Astrocyte (in vitro differentiated cells and primary cell): ENCODE results near the gene MRPL28. TPM values are rescaled to one million over a fixed set of nuclear protein-coding genes. Genes with fewer than 3 reads are reported as not detected.
A peak's percentile ranks its signal among the peaks of the same experiment; 100 is the strongest.

ENCODE experiments used
- DNase-seq: peaks from one replicate; pipeline ENCODE4 v3.0.0-alpha.2; 2010; ENCODE audit warnings: low read depth
- FAIRE-seq: peaks from 2 replicates; lab custom pipeline; 2011; peaks lifted over from hg19 to GRCh38; lab: Jason Lieb, UNC
- H2AFZ ChIP-seq: 2 replicates; pipeline ENCODE4 v1.6.0; 2012; ENCODE audit warnings: low read depth, low read length, inconsistent platforms
- H3K27ac ChIP-seq: 2 replicates; pipeline ENCODE4 v1.5.1; 2011; ENCODE audit warnings: low read depth, low read length, inconsistent platforms
- H3K27me3 ChIP-seq: 2 replicates; pipeline ENCODE4 v1.6.0; 2011; ENCODE audit warnings: low read length, inconsistent platforms; ENCODE audit not compliant: insufficient read depth
- H3K36me3 ChIP-seq: 2 replicates; pipeline ENCODE4 v1.5.1; 2011; ENCODE audit warnings: low read length, inconsistent platforms; ENCODE audit not compliant: insufficient read depth
- H3K4me1 ChIP-seq: 2 replicates; pipeline ENCODE4 v1.5.1; 2011; ENCODE audit warnings: low read length, inconsistent platforms; ENCODE audit not compliant: insufficient read depth
- H3K4me2 ChIP-seq: 2 replicates; pipeline ENCODE4 v1.6.0; 2012; ENCODE audit warnings: low read length, inconsistent platforms
- H3K4me3 ChIP-seq: 2 replicates; pipeline ENCODE4 v1.5.1; 2011; ENCODE audit warnings: low read depth, mild to moderate bottlenecking, low read length, inconsistent platforms; ENCODE audit not compliant: insufficient read depth
- H3K79me2 ChIP-seq: 2 replicates; pipeline ENCODE4 v1.6.0; 2012; ENCODE audit warnings: mild to moderate bottlenecking, low read length, inconsistent platforms; ENCODE audit not compliant: insufficient read depth
- H3K9ac ChIP-seq: 2 replicates; pipeline ENCODE4 v1.6.0; 2012; ENCODE audit warnings: mild to moderate bottlenecking, low read length, inconsistent platforms
- H3K9me3 ChIP-seq: 2 replicates; pipeline ENCODE4 v1.5.1; 2012; ENCODE audit warnings: low read depth, mild to moderate bottlenecking, low read length, inconsistent platforms; ENCODE audit not compliant: insufficient read depth
- H4K20me1 ChIP-seq: 2 replicates; pipeline ENCODE4 v1.6.0; 2012; ENCODE audit warnings: low read length, inconsistent platforms; ENCODE audit not compliant: insufficient read depth
- H3K27ac Mint-ChIP-seq: one replicate; pipeline ENCODE4 v1.8.0; 2021; ENCODE audit warnings: mild to moderate bottlenecking, mixed read lengths; ENCODE audit not compliant: unreplicated experiment
- H3K27me3 Mint-ChIP-seq: one replicate; pipeline ENCODE4 v1.8.0; 2021; ENCODE audit warnings: low read depth, mixed read lengths; ENCODE audit not compliant: unreplicated experiment
- H3K36me3 Mint-ChIP-seq: one replicate; pipeline ENCODE4 v1.8.0; 2021; ENCODE audit warnings: low read depth, mixed read lengths; ENCODE audit not compliant: unreplicated experiment
- H3K4me1 Mint-ChIP-seq: one replicate; pipeline ENCODE4 v1.8.0; 2021; ENCODE audit warnings: low read depth, mixed read lengths; ENCODE audit not compliant: unreplicated experiment
- H3K4me3 Mint-ChIP-seq: one replicate; pipeline ENCODE4 v1.8.0; 2021; ENCODE audit warnings: mild to moderate bottlenecking, moderate library complexity, mixed read lengths; ENCODE audit not compliant: unreplicated experiment
- H3K9me3 Mint-ChIP-seq: one replicate; pipeline ENCODE4 v1.8.0; 2021; ENCODE audit warnings: mild to moderate bottlenecking, mixed read lengths; ENCODE audit not compliant: unreplicated experiment
- EZH2 ChIP-seq: IDR thresholded peaks from 2 replicates; pipeline ENCODE4 v1.6.1; 2012; ENCODE audit warnings: mild to moderate bottlenecking, low read length, inconsistent platforms; ENCODE audit not compliant: insufficient read depth
- total RNA-seq: library from RNA; stranded (reverse); gene quantifications from 2 replicates; pipeline ENCODE4 v1.2.1, GENCODE V29; 2021
- TF ChIP-seq, protein P1 (sequence below): IDR thresholded peaks from 2 replicates; pipeline ENCODE4 v1.5.1; 2011; ENCODE audit warnings: low read depth, mild to moderate bottlenecking, inconsistent platforms, low read length, moderate library complexity; ENCODE audit not compliant: insufficient read depth

Gene MRPL28
- total RNA-seq, 1 donor from 2014 or later, result 95.8 TPM

DNA sequence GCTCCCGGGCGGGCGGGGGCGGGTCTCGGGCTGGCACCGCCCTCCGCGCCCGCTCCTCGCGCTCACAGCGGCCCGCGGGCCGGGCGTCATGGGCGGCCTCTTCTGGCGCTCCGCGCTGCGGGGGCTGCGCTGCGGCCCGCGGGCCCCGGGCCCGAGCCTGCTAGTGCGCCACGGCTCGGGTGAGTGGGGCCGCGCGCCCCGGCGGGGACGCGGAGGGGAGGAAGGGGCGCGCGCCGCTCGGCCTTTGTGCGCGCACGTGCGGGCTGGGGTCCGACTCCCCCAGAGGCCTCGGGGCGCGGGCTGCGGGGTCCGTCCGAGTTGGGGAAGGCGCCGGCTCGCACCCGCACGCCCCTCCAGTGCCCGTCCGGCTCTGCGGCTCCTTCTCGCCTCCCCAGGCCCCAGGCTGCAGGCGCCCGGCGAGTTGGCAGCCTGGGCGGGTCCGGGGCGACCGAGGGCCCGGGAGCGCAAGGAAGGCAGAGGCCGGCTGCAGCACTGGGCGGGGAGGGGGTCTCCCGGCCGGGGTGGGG, 26.9 kb upstream of the MRPL28 start, which contains the start of gene NME4:
NME4 (plus strand) TSS at position 65 of the 527 bp plus-strand sequence; CDS start at position 89, 24 bp downstream.
- H3K9me3 ChIP-seq, result no peaks in the 10 kb centered on the region
- no peak for DNase-seq
- FAIRE-seq, result no peak
- TF ChIP-seq, protein P1, sequence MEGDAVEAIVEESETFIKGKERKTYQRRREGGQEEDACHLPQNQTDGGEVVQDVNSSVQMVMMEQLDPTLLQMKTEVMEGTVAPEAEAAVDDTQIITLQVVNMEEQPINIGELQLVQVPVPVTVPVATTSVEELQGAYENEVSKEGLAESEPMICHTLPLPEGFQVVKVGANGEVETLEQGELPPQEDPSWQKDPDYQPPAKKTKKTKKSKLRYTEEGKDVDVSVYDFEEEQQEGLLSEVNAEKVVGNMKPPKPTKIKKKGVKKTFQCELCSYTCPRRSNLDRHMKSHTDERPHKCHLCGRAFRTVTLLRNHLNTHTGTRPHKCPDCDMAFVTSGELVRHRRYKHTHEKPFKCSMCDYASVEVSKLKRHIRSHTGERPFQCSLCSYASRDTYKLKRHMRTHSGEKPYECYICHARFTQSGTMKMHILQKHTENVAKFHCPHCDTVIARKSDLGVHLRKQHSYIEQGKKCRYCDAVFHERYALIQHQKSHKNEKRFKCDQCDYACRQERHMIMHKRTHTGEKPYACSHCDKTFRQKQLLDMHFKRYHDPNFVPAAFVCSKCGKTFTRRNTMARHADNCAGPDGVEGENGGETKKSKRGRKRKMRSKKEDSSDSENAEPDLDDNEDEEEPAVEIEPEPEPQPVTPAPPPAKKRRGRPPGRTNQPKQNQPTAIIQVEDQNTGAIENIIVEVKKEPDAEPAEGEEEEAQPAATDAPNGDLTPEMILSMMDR, result no peak
- TF ChIP-seq EZH2, result no peak
- H3K27ac ChIP-seq, result peak within 1 kb of the TSS; percentile 19
- no peaks in the 10 kb centered on the region for H3K36me3 ChIP-seq
- peaks cover 25% of the 10 kb centered on the region for H4K20me1 ChIP-seq
- Mint-ChIP-seq H3K27ac (peak within 1 kb of the TSS; percentile 95), H3K4me1 (no peaks in the 10 kb centered on the region), H3K4me3 (peak within 1 kb of the TSS; percentile 92), H3K36me3 (peaks cover 2% of the 10 kb centered on the region), H3K27me3 (no peaks in the 10 kb centered on the region), H3K9me3 (no peaks in the 10 kb centered on the region)
- H2AFZ ChIP-seq, result peak within 1 kb of the TSS; percentile 88
- no peaks in the 10 kb centered on the region for H3K27me3 ChIP-seq
- peak within 1 kb of the TSS; percentile 73 for H3K9ac ChIP-seq
- H3K4me2 ChIP-seq, result peak within 1 kb of the TSS; percentile 96
- peaks cover 8% of the 10 kb centered on the region for H3K4me1 ChIP-seq
- H3K79me2 ChIP-seq, result peaks cover 7% of the 10 kb centered on the region
- peak within 1 kb of the TSS; percentile 57 for H3K4me3 ChIP-seq

DNA sequence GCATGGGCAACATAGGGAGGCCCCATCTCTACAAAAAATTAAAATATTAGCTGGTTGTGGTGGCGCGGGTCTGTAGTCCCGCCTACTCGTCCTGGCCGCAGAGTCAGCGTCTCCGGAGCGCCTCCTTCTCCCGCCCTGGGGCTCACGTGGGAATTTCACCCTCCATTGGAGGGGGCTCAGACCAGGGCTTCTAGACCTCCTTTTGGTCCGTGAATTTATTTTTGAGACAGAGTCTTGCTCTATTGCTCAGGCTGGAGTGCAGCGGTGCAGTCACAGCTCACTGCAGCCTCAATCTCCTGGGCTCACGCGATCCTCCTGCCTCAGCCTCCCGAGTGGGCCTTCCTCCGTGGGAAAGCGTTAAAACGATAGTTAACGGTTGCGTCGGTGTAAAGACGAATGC, 26.3 kb upstream of the MRPL28 start:
- Histone ChIP-seq H3K79me2 (peaks cover 7% of the 10 kb centered on the region), H3K36me3 (no peaks in the 10 kb centered on the region), H3K4me1 (peaks cover 8% of the 10 kb centered on the region), H3K9me3 (peaks cover 4% of the 10 kb centered on the region), H3K9ac (peak overlapping the region; percentile 60), H2AFZ (peak overlapping the region; percentile 88), H3K27ac (no peak overlapping the region), H4K20me1 (peaks cover 25% of the 10 kb centered on the region), H3K27me3 (no peaks in the 10 kb centered on the region), H3K4me2 (peak overlapping the region; percentile 96), H3K4me3 (peak overlapping the region; percentile 56)
- DNase-seq, result peak; percentile 35
- Mint-ChIP-seq H3K9me3 (no peaks in the 10 kb centered on the region), H3K4me3 (peak overlapping the region; percentile 92), H3K4me1 (no peaks in the 10 kb centered on the region), H3K36me3 (peaks cover 2% of the 10 kb centered on the region), H3K27ac (peak overlapping the region; percentile 95), H3K27me3 (no peaks in the 10 kb centered on the region)
- TF ChIP-seq, protein P1, result no peak
- no peak for TF ChIP-seq EZH2
- FAIRE-seq, result no peak

DNA sequence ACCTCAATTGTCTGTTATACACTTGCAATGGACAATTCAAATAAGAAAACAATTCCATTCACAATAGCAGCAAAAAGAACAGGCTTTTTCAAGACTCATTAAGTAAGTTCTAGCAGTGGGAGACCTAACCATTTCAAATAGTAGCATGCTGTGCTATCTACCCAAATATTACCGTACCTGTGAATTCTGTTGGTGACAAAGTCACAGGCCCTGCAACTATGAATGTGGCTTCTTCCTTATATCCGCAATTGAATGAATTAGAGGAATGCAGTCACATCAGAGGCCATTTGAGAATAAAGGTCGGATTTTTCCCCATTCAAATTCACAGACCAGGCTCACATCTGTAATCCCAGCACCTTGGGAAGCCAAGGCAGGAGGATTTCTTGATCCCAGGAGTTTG, 25.9 kb upstream of the MRPL28 start:
- Mint-ChIP-seq H3K4me1 (no peaks in the 10 kb centered on the region), H3K4me3 (peak overlapping the region; percentile 92), H3K27ac (peak overlapping the region; percentile 95), H3K36me3 (peaks cover 2% of the 10 kb centered on the region), H3K9me3 (no peaks in the 10 kb centered on the region), H3K27me3 (no peaks in the 10 kb centered on the region)
- Histone ChIP-seq H3K4me2 (peak overlapping the region; percentile 96), H3K9me3 (peaks cover 4% of the 10 kb centered on the region), H2AFZ (peak overlapping the region; percentile 88), H3K4me3 (peak overlapping the region; percentile 56), H3K4me1 (peaks cover 8% of the 10 kb centered on the region), H4K20me1 (peaks cover 25% of the 10 kb centered on the region), H3K79me2 (peaks cover 7% of the 10 kb centered on the region), H3K9ac (no peak overlapping the region), H3K36me3 (no peaks in the 10 kb centered on the region), H3K27ac (no peak overlapping the region), H3K27me3 (no peaks in the 10 kb centered on the region)
- TF ChIP-seq, protein P1, result no peak
- no peak for TF ChIP-seq EZH2
- FAIRE-seq (no peak), DNase-seq (no peak)
